GM23248 (cell line): ENCODE data around the gene APLP2.

ENCODE experiments used
- EZH2 ChIP-seq: fragments of 200-600 bp; sonication (generic); IDR thresholded peaks from 2 replicates; pipeline ENCODE4 v1.6.1; 2018; ENCODE audit warnings: antibody characterized with exemption, mild to moderate bottlenecking; ENCODE audit not compliant: insufficient read depth, poor library complexity, severe bottlenecking
- EZH2phosphoT487 ChIP-seq: fragments of 200-600 bp; sonication (generic); IDR thresholded peaks from 2 replicates; pipeline ENCODE4 v1.6.1; 2018; ENCODE audit warnings: antibody characterized with exemption, moderate library complexity, mild to moderate bottlenecking, low read depth; ENCODE audit not compliant: insufficient read depth

DNA sequence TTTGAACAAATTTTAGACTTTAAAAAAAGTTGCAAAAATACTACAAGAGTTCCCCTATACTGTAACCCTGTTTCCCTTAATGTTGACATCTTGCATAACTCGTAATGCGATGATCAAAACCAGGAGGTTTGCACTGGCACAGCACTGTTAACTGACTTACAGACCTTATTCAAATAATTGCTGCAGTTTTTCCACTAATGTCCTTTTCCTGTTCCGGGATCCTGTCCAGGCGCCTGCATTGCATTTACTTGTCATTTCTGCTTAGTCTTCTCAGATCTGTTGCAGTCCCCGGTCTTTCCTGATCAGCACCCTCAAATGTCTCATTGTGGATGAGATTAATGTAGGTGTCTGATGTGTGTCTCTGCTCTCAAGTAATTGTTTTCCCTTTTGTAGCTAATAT is 32.0 kb downstream of the APLP2 start:
- TF ChIP-seq EZH2: no peak
- no peak for TF ChIP-seq EZH2phosphoT487
